GM12872 (cell line): Measurements from ENCODE around the gene CACNA2D1.

ENCODE experiments used
- CTCF ChIP-seq: IDR thresholded peaks from 3 replicates; pipeline ENCODE4 v1.5.1; 2011; ENCODE audit warnings: low read depth, mild to moderate bottlenecking, low read length, moderate library complexity; ENCODE audit not compliant: insufficient read depth

CACNA2D1 gene

GRCh38 chr7:82056282-82056681, 387.3 kb downstream of the CACNA2D1 start:
- TF ChIP-seq CTCF, result no peak

- no peak for TF ChIP-seq CTCF
Measured at GRCh38 chr7:82054544-82054943, 389.0 kb downstream of the CACNA2D1 start.

- no peak for TF ChIP-seq CTCF
Measured at GRCh38 chr7:82053453-82054032, 390.0 kb downstream of the CACNA2D1 start.

GRCh38 chr7:82051601-82052000, 392.0 kb downstream of the CACNA2D1 start:
- no peak for TF ChIP-seq CTCF

- TF ChIP-seq CTCF, result no peak
Measured at GRCh38 chr7:82050792-82051191, 392.8 kb downstream of the CACNA2D1 start.

GRCh38 chr7:82049891-82050533, 393.6 kb downstream of the CACNA2D1 start:
- TF ChIP-seq CTCF, result no peak

- no peak for TF ChIP-seq CTCF
Measured at GRCh38 chr7:82049442-82049841, 394.1 kb downstream of the CACNA2D1 start.
